CD4-positive, alpha-beta T cell (primary cell): ENCODE measurements around the gene CCR6. TPM values are rescaled to one million over a fixed set of nuclear protein-coding genes. Genes with fewer than 3 reads are reported as not detected.

Source experiments
- ATAC-seq: fragments of 200-7000 bp; cut with Tn5 transposase; one replicate; pipeline ENCODE4 v1.10.0; 2022; ENCODE audit warnings: mild to moderate bottlenecking; ENCODE audit not compliant: poor library complexity
- CTCF ChIA-PET: fragments of 350-600 bp; sonication (Branson Sonifier 250); formaldehyde crosslinking; loops from one replicate; lab custom pipeline; 2021; ENCODE audit warnings: antibody characterized with exemption, inconsistent platforms; lab: Charles Lee
- POLR2A ChIA-PET: fragments of 350-600 bp; sonication (Branson Sonifier 250); formaldehyde crosslinking; loops from one replicate; lab custom pipeline; 2021; ENCODE audit warnings: antibody characterized with exemption, inconsistent platforms; lab: Charles Lee
- DNase-seq, 14 experiments: peaks; one replicate each; pipeline ENCODE4 v3.0.0-alpha.2; 2013 to 2020; ENCODE audit warnings: mixed read lengths in 2 of 14
- H3K27ac ChIP-seq, 2 donors: one replicate each; pipeline versions ENCODE4 v1.5.1 to v1.7.0; 2013; ENCODE audit warnings: low read length in 2 of 2, low read depth in 1 of 2, mild to moderate bottlenecking in 1 of 2
- H3K27me3 ChIP-seq, 2 experiments: 1 replicate in 1 of 2; 2 replicates in 1 of 2; pipeline versions ENCODE4 v1.6.1 to v1.7.0; 2013; ENCODE audit warnings: low read length in 2 of 2, control low read depth in 1 of 2, mild to moderate bottlenecking in 1 of 2, moderate library complexity in 1 of 2; ENCODE audit not compliant: insufficient read depth in 2 of 2, control insufficient read depth in 1 of 2
- H3K36me3 ChIP-seq: one replicate; pipeline ENCODE4 v1.6.1; 2013; ENCODE audit warnings: low read length, control low read depth; ENCODE audit not compliant: insufficient read depth
- H3K4me1 ChIP-seq: one replicate; pipeline ENCODE4 v1.6.1; 2013; ENCODE audit warnings: low read length, control low read depth; ENCODE audit not compliant: insufficient read depth
- H3K4me3 ChIP-seq: one replicate; pipeline ENCODE4 v1.5.1; 2013; ENCODE audit warnings: mild to moderate bottlenecking, low read length, moderate library complexity
- H3K9me3 ChIP-seq, 2 experiments: 1 replicate in 1 of 2; 2 replicates in 1 of 2; pipeline versions ENCODE4 v1.6.1 to v1.7.0; 2013; ENCODE audit warnings: low read length in 2 of 2, mild to moderate bottlenecking in 2 of 2, control low read depth in 1 of 2, moderate library complexity in 1 of 2; ENCODE audit not compliant: control insufficient read depth in 1 of 2, insufficient read depth in 1 of 2
- H3K27ac Mint-ChIP-seq: one replicate; pipeline ENCODE4 v1.8.0; 2020; ENCODE audit warnings: mixed read lengths
- H3K27me3 Mint-ChIP-seq: one replicate; pipeline ENCODE4 v1.8.0; 2021; ENCODE audit warnings: mixed read lengths
- H3K36me3 Mint-ChIP-seq: one replicate; pipeline ENCODE4 v1.8.0; 2021; ENCODE audit warnings: low read depth, mixed read lengths
- H3K4me1 Mint-ChIP-seq: one replicate; pipeline ENCODE4 v1.8.0; 2021; ENCODE audit warnings: low read depth, mixed read lengths
- H3K4me3 Mint-ChIP-seq: one replicate; pipeline ENCODE4 v1.8.0; 2020; ENCODE audit warnings: mild to moderate bottlenecking, mixed read lengths
- H3K9me3 Mint-ChIP-seq: one replicate; pipeline ENCODE4 v1.8.0; 2020; ENCODE audit warnings: mixed read lengths
- intact Hi-C, 2 experiments: fragments of 100-400 bp; cut with DNase I in 1 of 2; cut with micrococcal nuclease in 1 of 2; formaldehyde crosslinking; loops; one replicate each; pipeline versions ENCODE4 v1.15.1 to v1.9.0; 2023 to 2025; cut with DNase I, micrococcal nuclease
- total RNA-seq, 174 experiments: library from RNA in 2 of 174; stranded (reverse) in 2 of 174; gene quantifications; one replicate each; pipeline ENCODE4 v1.2.3 and lab custom pipeline; 2021 to 2026
- TF ChIP-seq, protein P1 (sequence below): fragments of 200-600 bp; IDR thresholded peaks from one replicate; pipeline ENCODE4 v1.8.0; 2022; ENCODE audit warnings: antibody characterized with exemption, mild to moderate bottlenecking

Gene CCR6
- total RNA-seq, 2 experiments from 2014 or later, result 13.6 to 15.9 TPM

DNA sequence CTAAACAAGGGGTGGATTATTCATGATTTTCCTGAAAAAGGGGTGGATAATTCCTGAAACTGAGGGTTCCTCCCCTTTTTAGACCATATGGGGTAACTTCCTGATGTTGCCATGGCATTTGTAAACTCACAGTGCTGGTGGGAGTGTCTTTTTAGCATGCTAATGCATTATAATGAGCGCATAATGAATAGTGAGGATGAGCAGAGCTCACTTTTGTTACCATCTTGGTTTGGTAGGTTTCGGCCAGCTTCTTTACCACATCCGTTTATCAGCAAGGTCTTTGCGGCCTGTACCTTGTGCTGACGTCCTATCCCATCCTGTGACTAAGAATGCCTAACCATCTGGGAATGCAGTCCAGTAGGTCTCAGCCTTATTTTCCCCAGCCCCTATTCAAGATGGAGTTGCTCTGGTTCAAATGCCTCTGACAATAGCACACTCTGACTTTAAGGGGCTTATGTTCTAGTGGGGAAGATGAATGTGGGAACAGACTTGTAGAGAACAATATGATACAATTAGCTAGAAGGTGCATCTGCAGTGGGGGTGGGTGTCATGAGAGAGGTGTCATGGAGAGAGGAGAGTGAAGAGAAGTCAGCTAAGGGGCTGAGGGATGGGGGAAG lies 39.1 kb downstream of the CCR6 start:
- Histone ChIP-seq H3K9me3 (no peaks in the 10 kb centered on the region), H3K27me3 (no peaks in the 10 kb centered on the region), H3K4me1 (no peaks in the 10 kb centered on the region), H3K36me3 (no peaks in the 10 kb centered on the region), H3K27ac (no peak overlapping the region), H3K4me3 (no peak overlapping the region)
- H3K27me3 Mint-ChIP-seq, result no peaks in the 10 kb centered on the region
- ChIA-PET CTCF (no interaction called here), POLR2A (no interaction called here)
- no peak overlapping the region for H3K4me3 Mint-ChIP-seq
- intact Hi-C loops, result no loop called here
- H3K9me3 Mint-ChIP-seq, result no peaks in the 10 kb centered on the region
- ATAC-seq (no peak), DNase-seq (no peak)
- TF ChIP-seq, protein P1, sequence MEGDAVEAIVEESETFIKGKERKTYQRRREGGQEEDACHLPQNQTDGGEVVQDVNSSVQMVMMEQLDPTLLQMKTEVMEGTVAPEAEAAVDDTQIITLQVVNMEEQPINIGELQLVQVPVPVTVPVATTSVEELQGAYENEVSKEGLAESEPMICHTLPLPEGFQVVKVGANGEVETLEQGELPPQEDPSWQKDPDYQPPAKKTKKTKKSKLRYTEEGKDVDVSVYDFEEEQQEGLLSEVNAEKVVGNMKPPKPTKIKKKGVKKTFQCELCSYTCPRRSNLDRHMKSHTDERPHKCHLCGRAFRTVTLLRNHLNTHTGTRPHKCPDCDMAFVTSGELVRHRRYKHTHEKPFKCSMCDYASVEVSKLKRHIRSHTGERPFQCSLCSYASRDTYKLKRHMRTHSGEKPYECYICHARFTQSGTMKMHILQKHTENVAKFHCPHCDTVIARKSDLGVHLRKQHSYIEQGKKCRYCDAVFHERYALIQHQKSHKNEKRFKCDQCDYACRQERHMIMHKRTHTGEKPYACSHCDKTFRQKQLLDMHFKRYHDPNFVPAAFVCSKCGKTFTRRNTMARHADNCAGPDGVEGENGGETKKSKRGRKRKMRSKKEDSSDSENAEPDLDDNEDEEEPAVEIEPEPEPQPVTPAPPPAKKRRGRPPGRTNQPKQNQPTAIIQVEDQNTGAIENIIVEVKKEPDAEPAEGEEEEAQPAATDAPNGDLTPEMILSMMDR, result no peak
- no peaks in the 10 kb centered on the region for H3K4me1 Mint-ChIP-seq
- H3K27ac Mint-ChIP-seq, result no peak overlapping the region
- no peaks in the 10 kb centered on the region for H3K36me3 Mint-ChIP-seq

DNA sequence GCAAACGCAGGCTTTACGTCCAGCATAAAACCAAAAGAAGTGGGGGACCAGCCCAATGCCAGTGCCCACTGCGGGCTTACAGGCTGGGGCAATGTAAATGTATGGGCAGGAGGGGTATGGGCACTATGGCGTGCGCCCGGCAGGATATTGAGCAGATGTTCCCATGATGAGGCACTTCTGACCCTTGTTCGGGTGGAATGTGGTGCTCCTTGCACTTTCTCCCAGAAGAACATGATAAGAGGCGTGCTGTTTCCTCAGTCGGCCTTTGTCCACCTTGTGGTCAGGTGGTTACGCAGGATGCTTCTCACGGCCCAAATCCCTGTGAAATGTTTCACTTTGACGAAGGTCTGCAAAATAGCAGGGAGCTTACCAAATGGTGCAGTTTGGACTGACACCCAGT lies 39.7 kb downstream of the CCR6 start:
- DNase-seq (no peak), ATAC-seq (no peak)
- Histone ChIP-seq H3K27ac (no peak overlapping the region), H3K4me3 (no peak overlapping the region), H3K36me3 (no peaks in the 10 kb centered on the region), H3K27me3 (no peaks in the 10 kb centered on the region), H3K9me3 (no peaks in the 10 kb centered on the region), H3K4me1 (no peaks in the 10 kb centered on the region)
- Mint-ChIP-seq H3K36me3 (no peaks in the 10 kb centered on the region), H3K27me3 (no peaks in the 10 kb centered on the region), H3K9me3 (no peaks in the 10 kb centered on the region), H3K4me3 (no peak overlapping the region), H3K27ac (no peak overlapping the region), H3K4me1 (no peaks in the 10 kb centered on the region)
- CTCF ChIA-PET, result no interaction called here
- intact Hi-C loops, result no loop called here
- TF ChIP-seq, protein P1, result no peak
- POLR2A ChIA-PET, result no interaction called here

DNA sequence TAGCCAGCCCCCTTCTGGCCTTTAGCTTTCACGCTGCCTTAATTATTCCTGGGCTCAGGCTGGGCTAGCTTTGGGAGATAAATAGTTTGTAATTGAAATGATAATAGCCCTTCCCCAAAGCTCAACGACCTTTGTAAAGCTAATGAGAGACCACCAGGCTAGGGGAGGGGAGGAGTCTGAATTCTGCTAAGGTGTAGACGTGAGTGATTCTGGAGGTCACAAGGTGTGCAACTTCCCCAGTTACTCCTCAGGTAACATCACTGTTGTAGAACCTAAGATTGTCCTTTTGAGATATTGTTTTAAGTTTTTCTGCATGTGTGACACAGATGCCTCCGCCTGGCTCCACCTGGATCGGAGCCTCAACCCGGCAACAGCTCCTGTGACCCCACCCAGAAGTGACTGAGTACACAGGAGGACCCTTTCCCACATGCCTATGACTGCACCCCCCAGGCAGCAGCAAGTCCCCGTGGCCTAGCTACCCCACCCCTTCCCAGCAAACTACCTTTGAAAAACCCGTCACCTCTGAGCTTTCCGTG lies 40.6 kb downstream of the CCR6 start:
- Histone ChIP-seq H3K27me3 (no peaks in the 10 kb centered on the region), H3K4me3 (no peak overlapping the region), H3K27ac (no peak overlapping the region), H3K4me1 (no peaks in the 10 kb centered on the region), H3K9me3 (no peaks in the 10 kb centered on the region), H3K36me3 (no peaks in the 10 kb centered on the region)
- TF ChIP-seq, protein P1, result no peak
- intact Hi-C loops, result no loop called here
- ATAC-seq, result no peak
- ChIA-PET POLR2A (no interaction called here), CTCF (no interaction called here)
- Mint-ChIP-seq H3K4me1 (no peaks in the 10 kb centered on the region), H3K27ac (no peak overlapping the region), H3K27me3 (no peaks in the 10 kb centered on the region), H3K36me3 (no peaks in the 10 kb centered on the region), H3K9me3 (no peaks in the 10 kb centered on the region), H3K4me3 (no peak overlapping the region)
- DNase-seq, result no peak
